Right renal cortex interstitium (tissue), 3 donors: ENCODE results near the gene PET100. TPM values are rescaled to one million over a fixed set of nuclear protein-coding genes. Genes with fewer than 3 reads are reported as not detected.

Experiments used
- DNase-seq, 3 donors: peaks; one replicate each; pipeline ENCODE4 v3.0.0-alpha.2; 2013; ENCODE audit warnings: low read depth in 3 of 3, low spot score in 2 of 3
- polyA plus RNA-seq, 3 donors: library from polyadenylated mRNA; unstranded; fragments of 120-200 nt; gene quantifications; one replicate each; pipeline ENCODE4 v1.2.1, GENCODE V29; 2013; ENCODE audit not compliant: insufficient read length in 3 of 3

Gene PET100
- polyA plus RNA-seq, 3 donors, result 114 to 139 (median 125) TPM

DNA sequence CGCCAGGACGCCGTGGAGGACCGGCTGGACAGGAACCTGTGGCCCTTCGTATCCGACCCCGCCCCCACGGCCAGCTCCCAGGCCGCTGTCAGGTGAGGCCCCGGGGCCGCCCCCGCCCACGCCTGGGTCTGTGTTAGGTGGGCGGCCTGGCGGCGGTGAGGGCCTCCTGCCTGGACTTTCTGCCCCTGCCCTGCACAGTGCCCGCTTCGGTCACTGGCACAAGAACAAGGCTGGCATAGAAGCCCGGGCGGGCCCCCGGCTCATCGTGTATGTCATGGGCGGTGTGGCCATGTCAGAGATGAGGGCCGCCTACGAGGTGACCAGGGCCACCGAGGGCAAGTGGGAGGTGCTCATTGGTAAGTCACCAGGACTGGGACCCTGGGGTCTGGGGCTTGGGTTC lies 17.6 kb downstream of the PET100 start:
- DNase-seq, result no peak

DNA sequence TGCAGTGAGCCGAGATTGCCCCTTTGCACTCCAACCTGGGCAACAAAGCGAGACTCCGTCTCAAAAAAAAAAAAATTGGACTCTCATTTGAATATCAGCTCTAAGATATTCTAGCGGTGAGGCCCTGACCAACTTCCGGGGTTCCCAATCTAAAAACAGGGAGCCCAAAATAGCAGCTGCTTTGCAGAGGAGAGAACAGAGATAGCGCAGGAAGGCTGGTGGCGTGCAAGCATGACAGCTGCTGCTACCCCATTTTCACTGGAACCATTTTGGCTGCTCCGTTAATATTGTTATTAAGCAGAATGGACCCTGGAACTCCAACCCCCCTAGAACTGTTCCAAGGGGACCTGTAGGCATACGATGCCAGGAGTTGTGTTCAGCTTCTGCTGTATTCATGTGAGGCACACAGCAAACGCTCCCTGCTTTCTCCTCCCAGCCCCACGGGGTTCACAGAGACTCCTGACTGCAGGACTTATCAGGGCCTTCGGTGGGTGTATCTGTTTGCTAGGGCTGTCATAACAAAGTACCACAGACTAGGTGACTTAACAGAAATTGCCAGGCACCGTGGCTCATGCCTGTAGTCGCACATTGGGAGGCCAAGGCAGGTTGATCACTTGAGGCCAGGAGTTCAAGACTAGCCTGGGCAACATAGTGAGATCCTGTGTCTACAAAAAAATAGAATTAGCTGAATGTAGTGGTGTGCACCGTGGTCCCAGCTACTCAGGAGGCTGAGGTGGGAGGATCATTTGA lies 18.8 kb downstream of the PET100 start:
- no peak for DNase-seq

DNA sequence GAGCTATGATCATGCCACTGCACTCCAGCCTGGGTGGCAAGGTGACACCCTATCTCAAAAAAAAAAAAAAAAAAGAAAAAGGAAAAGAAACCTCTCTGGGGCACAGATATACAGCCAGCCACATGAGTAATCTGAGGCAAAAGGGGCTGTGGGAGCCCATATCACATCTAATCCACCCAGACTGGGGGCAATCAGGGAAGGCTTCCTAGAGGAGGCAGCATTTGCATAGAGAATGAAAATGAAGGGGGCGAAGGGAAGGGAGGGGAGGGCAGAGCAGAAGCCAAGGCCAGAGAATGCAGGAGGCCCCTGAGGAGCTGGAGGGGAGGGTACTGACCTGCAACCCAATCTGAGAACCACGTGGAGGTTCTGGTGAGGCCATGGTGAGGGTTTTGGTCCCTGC lies 20.6 kb downstream of the PET100 start:
- DNase-seq, result no peak

DNA sequence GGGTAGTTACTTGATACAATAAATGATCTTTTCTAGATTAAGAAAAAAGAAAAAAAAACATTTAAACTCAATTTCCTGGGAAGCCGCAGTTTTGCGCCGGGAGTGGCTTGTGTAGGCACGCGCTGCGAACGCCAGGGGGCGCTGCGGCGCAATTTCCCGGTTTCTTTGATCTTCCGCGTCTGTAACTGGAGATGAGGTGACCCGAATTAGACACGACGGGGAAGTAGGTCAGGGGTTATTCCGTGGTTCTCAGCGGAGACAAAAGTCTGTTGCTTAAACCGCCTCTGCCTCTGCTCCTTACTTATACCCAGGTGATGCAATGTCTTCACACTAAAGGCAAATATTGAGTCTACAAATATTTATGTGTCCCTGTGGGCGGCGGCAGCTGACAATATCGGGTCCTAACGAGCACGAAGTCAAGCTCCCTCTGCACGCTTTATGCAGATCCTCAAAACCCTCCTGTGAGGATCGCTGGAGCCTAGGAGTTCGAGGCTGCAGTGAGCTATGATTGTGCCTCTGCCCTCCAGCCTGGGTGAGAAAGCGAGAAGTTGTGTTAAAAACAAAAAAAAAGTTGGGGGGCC lies 22.6 kb downstream of the PET100 start:
- DNase-seq, result peak; percentile 60 to 78 (median 75)

DNA sequence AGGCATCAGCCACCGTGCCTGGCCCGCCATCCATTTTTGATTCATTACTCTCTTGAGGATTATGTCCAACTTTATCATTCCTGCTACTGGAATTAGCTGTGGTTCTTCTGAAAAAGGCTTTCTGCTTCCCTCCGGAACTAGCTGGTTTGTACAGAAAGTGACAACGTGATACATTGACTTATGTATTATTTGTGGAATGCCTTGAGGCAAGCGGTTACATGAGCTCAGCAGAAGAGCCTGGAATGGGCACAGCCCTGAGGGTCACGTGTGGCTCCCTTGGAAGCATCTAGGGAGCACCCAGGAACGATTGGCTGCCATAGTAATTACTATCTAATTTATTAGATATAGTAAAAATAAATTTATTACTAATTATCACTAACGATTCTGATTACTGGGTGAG lies 24.8 kb downstream of the PET100 start:
- no peak for DNase-seq

DNA sequence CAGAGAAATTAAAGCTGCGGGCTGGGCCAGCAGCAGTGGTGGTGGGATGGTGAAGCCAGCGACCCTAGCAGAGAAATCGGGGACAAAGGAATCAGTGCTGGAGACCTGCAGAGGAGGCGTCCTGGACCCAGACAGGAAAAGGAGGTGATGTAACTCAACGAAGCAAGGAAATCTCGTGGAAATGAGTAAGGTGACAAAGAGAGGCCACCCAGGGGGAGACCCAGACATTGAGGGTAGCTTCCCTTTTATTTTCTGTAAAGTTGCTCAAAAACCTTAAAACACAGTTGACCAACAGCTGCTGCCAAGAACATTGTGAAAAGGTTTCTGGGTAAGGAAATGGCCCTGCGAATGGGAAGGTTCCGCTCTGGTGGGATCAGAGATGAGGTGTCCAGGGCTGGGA lies 26.0 kb downstream of the PET100 start:
- no peak for DNase-seq

DNA sequence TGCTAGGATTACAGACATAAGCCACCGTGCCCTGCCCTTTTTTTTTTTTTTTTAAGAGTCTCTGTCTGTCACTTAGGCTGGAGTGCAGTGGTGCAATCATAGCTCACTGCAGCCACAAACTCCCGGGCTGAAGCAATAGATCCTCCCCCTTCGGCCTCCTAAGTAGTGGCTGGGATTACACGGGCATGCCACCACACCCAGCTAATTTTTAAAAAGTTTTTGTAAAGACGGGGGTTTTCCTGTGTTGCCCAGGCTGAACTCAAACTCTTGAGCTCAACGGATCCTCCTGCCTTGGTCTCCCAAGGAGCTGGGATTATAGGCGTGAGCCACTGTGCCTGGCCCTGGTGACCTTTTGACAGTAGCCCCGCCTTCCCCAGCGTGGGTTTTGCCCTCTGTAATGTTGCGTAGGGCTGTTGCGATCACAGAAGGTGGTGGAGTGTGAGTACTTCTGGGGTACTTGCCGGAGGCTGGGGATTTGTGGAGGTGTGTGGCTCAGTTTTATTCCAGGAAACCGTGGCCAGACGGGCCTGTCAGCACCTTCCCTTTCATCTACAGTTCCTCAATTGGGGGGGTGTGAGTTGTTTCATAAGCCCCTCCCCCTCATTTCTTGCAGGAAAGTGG lies 27.6 kb downstream of the PET100 start:
- DNase-seq, result no peak

DNA sequence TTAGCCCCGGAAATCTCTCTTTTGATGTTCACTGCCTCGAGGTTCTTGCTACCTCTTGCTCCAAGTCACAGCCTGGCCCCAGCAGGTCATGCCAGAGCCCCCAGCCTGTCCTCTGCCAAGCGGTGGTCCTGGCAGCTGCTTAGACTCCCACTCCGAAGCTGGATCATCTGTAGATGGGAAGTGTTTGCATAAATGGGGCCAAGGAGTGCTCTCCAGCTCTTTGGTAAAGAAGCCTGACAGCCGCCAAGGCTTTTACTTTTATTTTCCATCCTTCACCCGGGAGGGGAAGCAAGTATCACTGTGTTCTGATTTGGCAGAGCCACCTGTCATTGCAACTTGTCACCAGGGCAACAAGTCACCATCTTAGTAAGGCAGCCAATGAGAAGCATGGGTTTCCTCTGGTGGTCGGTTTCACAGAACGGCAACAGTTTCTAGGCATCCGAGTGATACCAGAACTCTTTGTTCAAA lies 28.7 kb downstream of the PET100 start:
- no peak for DNase-seq

DNA sequence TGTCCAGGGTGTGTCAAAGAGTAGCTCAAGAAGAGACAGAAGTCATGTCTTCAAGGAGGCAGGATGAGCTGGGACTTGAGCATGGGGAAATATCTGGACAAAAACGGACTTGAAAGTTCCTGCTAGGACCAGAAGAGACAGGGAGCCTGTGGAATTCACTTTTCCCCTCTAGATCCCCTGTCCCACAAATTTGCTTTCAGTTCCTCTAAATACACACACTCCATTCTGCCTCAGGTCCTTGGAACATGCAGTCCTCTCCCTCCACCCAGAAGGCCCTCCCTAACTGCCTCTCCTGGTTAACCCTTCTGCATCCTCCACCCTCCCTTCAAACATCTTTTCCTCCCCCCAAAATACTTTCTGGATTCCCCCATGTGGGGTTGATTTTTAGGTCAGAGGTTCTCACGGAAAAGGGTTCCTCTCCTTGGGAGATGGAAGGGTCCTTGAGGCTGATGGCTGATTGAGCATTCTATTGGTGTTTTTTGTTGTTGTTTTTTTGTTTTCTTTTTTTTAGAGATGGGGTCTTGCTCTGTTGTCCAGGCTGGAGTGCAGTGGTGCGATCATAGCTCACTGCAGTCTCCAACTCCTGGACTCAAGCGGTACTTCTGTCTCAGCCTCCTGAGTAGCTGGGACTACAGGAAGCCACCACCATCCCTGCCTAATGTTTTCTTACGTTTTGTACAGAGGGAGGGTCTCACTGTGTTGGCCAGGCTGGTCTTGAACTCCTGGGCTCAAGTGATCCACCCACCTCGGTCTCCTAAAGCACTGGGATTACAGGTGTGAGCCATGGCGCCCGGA lies 32.3 kb downstream of the PET100 start:
- DNase-seq, result no peak

DNA sequence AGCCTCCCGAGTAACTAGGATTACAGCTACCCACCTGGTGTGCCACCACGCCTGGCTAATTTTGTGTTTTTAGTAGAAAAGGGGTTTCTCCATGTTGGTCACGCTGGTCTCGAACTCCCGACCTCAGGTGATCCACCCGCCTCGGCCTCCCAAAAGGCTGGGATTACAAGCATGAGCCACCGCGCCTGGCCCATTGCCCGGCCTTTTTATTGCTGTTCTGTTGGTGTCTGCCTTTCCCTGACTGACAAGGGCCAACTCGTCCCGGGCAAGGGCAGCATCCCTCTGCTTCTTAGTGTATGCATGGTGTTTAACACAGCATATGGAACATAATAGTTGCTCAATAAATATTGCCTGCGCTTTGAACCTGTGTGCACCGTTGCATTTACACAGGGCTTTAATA lies 33.1 kb downstream of the PET100 start:
- no peak for DNase-seq

DNA sequence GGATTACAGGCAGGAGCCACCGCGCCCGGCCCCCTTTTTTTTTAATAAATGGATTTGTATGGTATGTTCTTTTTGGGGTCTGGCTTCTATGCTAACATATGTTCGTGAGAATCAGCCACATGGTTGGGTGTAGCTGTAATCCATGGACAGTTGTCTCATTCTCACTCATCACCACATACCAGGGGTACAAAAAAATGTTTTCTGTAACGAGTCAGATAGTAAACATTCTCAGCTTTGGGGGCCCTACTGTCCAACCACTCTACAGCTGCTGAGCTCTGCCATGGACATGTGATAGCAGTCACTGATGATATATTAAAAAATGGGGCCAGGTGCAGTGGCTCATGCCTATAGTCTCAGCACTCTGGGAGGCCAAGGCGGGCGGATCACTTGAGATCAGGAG lies 34.1 kb downstream of the PET100 start:
- DNase-seq, result no peak

DNA sequence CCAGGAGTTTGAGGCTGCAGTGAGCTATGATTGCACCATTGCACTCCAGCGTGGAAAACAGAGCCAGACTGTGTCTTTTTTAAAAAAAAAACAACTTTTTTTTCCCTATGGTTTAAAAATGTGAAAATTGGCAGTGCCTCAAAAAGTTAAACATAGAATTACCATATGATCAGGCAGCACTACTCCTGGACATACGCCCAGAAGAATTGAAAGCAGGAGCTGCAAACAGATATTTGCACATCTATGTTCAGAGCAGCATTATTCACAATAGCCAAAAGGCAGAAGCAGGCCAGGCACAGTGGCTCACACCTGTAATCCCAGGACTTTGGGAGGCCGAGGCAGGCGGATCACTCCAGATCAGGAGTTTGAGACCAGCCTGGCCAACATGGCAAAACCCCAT lies 35.5 kb downstream of the PET100 start:
- no peak for DNase-seq

DNA sequence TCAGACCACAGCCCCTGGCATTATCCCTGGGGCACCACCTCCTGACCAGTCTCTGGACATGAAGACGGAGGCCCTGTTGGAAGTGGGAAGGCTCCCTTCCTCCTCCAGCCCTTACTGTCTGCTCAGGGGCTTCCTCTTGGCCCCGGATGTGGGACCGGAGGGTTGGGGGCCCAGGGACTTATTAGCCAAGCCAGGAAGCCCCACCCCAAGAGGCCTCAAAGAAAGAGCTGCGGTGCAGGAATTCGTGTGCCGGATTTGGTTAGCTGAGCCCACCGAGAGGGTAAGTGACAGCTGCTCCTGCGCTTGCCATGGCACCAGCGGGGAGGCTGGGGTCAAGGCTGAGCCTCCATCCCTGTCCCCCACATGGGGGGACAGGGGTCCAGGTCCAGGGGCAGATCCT lies 39.2 kb downstream of the PET100 start, which contains the start of gene RETN:
RETN (plus strand) TSS at position 208 of the 400 bp plus-strand sequence. CDS start 278 bp downstream, outside the sequence.
- no peak for DNase-seq

DNA sequence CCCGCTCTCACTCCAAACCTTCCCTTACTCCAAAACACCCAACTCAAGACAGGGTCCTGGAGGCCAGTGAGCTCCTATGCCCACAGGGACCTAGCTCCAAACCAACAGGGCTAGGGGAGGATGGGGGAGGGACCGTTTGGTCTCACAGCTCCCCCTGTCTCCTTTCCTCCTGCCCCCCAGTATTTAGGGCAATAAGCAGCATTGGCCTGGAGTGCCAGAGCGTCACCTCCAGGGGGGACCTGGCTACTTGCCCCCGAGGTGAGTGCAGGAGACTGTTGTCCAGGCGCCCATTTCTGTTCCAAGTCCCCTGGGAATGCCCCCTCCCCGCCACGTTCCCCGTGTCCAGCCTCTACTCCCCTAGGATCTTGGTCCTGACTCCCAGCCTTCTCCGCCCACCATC lies 40.0 kb downstream of the PET100 start:
- DNase-seq, result no peak

DNA sequence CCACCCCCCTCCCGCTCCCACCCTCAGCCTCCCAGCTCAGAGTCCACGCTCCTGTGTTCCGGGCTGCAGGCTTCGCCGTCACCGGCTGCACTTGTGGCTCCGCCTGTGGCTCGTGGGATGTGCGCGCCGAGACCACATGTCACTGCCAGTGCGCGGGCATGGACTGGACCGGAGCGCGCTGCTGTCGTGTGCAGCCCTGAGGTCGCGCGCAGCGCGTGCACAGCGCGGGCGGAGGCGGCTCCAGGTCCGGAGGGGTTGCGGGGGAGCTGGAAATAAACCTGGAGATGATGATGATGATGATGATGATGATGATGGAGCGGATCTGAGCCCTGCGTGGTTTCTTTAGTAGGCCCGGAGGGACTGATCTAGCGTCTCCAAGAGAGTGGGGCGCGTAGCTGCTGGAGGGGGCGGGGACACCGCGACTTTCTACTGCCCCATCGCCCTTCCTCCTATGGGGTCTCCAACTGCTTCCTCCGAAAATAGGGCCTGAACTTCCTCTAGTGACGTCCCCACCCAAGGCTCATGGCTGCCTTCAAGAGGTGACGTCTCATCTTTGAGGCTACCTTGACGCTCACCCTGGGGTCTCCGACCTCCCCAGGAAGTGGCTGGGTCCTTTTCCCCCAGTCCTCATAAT lies 40.7 kb downstream of the PET100 start:
- no peak for DNase-seq

DNA sequence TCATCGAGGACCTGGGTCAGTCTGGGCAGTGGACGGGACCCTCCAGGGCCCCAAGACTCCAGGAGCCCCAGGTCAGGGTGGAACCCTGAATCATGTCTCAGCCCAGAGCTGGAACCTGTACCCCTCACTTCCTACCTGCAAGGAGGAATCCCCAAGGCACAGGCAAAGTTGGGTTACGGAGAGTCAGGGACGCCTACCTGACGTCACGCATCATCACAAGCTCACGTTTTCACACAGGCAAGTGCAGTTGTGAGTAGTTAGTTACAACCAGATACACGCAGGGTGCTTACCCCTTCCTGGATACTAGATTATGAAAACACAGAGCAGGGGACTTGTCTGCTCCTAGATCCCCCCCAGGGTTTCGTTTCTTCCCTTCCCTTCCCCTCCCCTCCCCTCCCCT lies 41.2 kb downstream of the PET100 start:
- DNase-seq, result no peak

DNA sequence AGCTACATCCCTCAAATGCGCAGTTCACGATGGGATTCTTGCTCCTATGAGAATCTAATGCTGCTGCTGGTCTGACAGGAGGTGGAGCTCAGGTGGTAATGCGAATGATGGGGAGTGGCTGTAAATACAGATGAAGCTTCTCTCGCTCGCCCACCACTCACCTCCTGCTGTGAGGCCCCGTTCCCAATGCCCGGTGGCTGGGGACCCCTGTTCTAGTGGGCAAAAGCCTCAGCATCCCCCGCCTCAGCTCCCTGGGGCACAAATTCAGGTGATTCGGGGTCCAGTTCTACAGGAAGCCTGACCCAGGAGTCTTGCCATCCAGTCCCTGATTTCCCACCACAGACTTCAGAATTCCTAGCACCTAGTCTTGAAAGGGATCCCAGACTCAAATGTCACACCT lies 42.9 kb downstream of the PET100 start:
- no peak for DNase-seq

DNA sequence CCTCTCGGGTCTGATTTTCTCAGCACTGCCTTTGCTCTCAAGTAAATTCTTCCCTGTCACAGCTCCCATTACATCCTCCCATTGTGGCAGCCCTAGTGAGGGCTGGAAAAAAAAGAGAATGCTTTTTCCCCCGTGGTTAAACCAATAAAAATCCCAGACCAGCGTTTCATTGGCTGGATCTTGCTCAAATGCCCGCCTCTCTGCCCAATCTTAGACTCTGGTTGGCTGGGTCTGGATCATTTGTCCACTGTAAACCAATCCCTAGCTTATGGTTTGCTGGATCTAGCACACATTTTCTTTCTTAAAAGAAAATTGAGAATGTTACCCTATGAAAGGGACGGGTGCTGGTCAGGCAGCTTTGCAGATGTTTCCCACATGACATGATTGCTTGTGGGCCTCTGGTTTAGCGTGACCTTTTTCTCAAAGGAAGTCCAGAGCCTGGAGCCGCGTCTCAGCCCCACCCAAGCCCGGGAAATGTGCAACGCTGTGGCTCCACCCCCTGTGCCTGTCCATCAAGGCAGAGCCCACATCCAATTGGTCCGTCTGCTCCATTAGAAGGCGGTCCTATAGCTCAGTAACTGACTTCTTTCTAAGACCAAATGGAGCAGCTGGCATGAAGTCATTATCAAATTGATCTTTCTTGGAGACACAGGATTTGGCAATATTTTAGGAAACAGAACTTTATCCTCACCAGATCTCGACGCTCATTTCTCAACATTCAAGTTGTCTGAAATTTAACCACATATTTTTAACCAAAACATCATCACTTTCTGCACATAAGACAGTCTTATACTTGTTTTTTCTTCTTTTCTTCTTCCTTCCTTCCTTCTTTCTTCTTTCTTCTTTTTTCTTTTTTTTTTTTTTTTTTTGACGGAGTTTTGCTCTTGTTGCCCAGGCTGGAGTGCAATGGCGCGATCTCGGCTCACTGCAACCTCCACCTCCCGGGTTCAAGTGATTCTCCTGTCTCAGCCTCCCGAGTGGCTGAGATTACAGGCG lies 44.7 kb downstream of the PET100 start:
- DNase-seq, result no peak

DNA sequence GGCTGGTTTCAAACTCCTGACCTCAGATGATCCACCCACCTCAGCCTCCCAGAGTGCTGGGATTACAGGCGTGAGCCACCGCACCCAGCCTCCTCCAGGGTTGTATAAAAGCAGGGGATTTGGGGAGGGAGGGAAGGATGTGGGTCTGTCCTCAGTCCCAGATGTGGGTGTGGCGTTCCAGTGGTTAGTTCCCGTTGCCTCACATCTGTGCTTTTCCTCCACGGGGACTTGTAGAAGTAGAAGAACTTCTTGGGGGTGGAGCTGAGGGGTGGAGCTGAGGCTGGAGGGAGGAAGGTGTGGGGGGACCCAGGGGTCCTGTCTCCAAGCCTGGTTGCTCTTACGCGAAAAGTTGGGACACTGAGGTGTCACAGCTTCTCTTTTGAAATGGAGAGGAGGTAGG lies 46.8 kb downstream of the PET100 start:
- DNase-seq, result no peak

DNA sequence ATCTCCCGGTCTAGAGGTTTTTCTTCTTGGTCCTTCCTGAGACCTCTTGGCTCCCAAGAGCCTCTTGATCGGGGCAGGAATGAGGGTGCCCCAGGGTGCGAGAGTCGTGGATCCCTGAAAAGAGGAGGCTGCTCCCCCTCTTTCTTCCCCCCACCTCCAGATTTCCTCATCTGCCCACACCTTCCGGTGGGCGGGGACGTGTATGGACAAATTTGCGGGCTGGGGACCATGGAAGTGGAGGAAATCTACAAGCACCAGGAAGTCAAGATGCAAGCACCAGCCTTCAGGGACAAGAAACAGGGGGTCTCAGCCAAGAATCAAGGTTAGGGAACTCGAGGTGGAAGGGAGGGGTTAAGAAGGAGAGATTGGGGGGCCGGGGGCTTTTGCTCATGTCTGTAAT lies 47.3 kb downstream of the PET100 start, which contains the start of gene MCEMP1:
MCEMP1 (plus strand) TSS at position 237 of the 400 bp plus-strand sequence; CDS start at position 268, 31 bp downstream.
- no peak for DNase-seq
